SU-DHL-6 (cell line): ENCODE results near the gene CDNF.

Source experiments
- H2AFZ ChIP-seq: fragments of 200-600 bp; sonication (generic); 2 replicates; pipeline ENCODE4 v1.6.1; 2014; ENCODE audit warnings: low read depth, mild to moderate bottlenecking, moderate library complexity, mixed read lengths, antibody characterized with exemption, low read length; ENCODE audit not compliant: severe bottlenecking
- H3F3A ChIP-seq: fragments of 200-600 bp; shearing (Covaris generic); 2 replicates; pipeline ENCODE4 v1.6.0; 2016; ENCODE audit warnings: antibody characterized with exemption, mild to moderate bottlenecking; ENCODE audit not compliant: insufficient read depth
- H3K27ac ChIP-seq: fragments of 200-600 bp; sonication (generic); 2 replicates; pipeline ENCODE4 v1.5.1; 2016; ENCODE audit warnings: low read depth, mild to moderate bottlenecking, low read length, moderate library complexity, mixed read lengths
- H3K27me3 ChIP-seq: fragments of 200-600 bp; sonication (generic), shearing (Covaris generic); 2 replicates; pipeline ENCODE4 v1.6.0; 2014; ENCODE audit warnings: mild to moderate bottlenecking, low read length
- H3K36me3 ChIP-seq: fragments of 200-600 bp; sonication (generic); 2 replicates; pipeline ENCODE4 v1.6.1; 2014; ENCODE audit warnings: mild to moderate bottlenecking, low read length, mixed read lengths
- H3K4me2 ChIP-seq: fragments of 300-600, 200-600 bp; shearing (Covaris generic), sonication (generic); 2 replicates; pipeline ENCODE4 v1.6.0; 2014; ENCODE audit warnings: low read length, low read depth, mild to moderate bottlenecking; ENCODE audit not compliant: poor library complexity, severe bottlenecking
- H3K4me3 ChIP-seq: fragments of 200-600 bp; sonication (generic); 2 replicates; pipeline ENCODE4 v1.5.1; 2014; ENCODE audit warnings: antibody characterized with exemption, low read length, mild to moderate bottlenecking, mixed read lengths; ENCODE audit not compliant: insufficient read depth, poor library complexity, severe bottlenecking
- H3K79me2 ChIP-seq: fragments of 200-600 bp; sonication (generic); 2 replicates; pipeline ENCODE4 v1.6.1; 2014; ENCODE audit warnings: mild to moderate bottlenecking, low read length, moderate library complexity; ENCODE audit not compliant: insufficient read depth
- H3K9ac ChIP-seq: fragments of 200-600 bp; sonication (generic); 2 replicates; pipeline ENCODE4 v1.7.0; 2014; ENCODE audit warnings: mild to moderate bottlenecking, low read length
- H3K9me2 ChIP-seq: fragments of 200-600 bp; sonication (generic); replicated peaks from 2 replicates; pipeline ENCODE4 v1.6.1; 2014; ENCODE audit warnings: low read length; ENCODE audit not compliant: insufficient read depth
- H3K9me3 ChIP-seq: fragments of 200-600 bp; sonication (generic); 2 replicates; pipeline ENCODE4 v1.6.1; 2014; ENCODE audit warnings: low read length, mixed read lengths; ENCODE audit not compliant: insufficient read depth
- H4K20me1 ChIP-seq: fragments of 200-600 bp; sonication (generic); 2 replicates; pipeline ENCODE4 v1.6.1; 2014; ENCODE audit warnings: low read depth, mild to moderate bottlenecking, antibody characterized with exemption, low read length, moderate library complexity, mixed read lengths
- EZH2phosphoT487 ChIP-seq: fragments of 200-600 bp; sonication (generic), shearing (Covaris generic); conservative IDR thresholded peaks from 2 replicates; pipeline ENCODE4 v1.6.1; 2018; ENCODE audit warnings: mild to moderate bottlenecking, antibody characterized with exemption, low read length, moderate library complexity, mixed read lengths
- TF ChIP-seq, protein P1 (sequence below): fragments of 200-600 bp; sonication (generic); IDR thresholded peaks from one replicate; pipeline ENCODE4 v1.5.1; 2017; ENCODE audit warnings: antibody characterized with exemption, mild to moderate bottlenecking, low read length, moderate library complexity; ENCODE audit not compliant: insufficient read depth, poor library complexity, severe bottlenecking

Gene CDNF

DNA sequence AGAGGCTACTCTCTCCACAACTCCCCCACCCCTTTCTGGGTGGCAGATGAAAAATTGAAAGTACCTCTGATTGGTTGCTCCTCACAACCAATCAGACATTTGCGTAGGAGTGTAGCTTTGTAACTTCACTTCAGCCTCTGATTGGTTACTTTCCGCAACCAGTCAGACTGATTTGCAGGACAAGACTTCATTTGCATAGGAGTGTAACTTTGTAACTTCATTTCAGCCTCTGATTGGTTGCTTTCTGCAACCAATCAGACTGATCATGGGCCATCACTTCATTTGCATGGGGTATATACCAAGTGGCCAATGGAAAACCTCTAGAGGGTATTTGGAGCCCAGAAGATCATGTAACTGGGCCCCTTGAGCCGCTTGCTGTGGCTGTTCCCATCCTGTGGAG lies 25.6 kb downstream of the CDNF start:
- no peak overlapping the region for H2AFZ ChIP-seq
- no peaks in the 10 kb centered on the region for H3K9me3 ChIP-seq
- H3K36me3 ChIP-seq: no peaks in the 10 kb centered on the region
- H3K4me2 ChIP-seq: no peak overlapping the region
- no peak overlapping the region for H3K4me3 ChIP-seq
- TF ChIP-seq EZH2phosphoT487: no peak
- TF ChIP-seq, protein P1, sequence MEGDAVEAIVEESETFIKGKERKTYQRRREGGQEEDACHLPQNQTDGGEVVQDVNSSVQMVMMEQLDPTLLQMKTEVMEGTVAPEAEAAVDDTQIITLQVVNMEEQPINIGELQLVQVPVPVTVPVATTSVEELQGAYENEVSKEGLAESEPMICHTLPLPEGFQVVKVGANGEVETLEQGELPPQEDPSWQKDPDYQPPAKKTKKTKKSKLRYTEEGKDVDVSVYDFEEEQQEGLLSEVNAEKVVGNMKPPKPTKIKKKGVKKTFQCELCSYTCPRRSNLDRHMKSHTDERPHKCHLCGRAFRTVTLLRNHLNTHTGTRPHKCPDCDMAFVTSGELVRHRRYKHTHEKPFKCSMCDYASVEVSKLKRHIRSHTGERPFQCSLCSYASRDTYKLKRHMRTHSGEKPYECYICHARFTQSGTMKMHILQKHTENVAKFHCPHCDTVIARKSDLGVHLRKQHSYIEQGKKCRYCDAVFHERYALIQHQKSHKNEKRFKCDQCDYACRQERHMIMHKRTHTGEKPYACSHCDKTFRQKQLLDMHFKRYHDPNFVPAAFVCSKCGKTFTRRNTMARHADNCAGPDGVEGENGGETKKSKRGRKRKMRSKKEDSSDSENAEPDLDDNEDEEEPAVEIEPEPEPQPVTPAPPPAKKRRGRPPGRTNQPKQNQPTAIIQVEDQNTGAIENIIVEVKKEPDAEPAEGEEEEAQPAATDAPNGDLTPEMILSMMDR: no peak
- no peak overlapping the region for H3K9ac ChIP-seq
- no peaks in the 10 kb centered on the region for H3K79me2 ChIP-seq
- H4K20me1 ChIP-seq: no peaks in the 10 kb centered on the region
- no peak overlapping the region for H3K27ac ChIP-seq
- no peaks in the 10 kb centered on the region for H3K27me3 ChIP-seq
- H3K9me2 ChIP-seq: no peaks in the 10 kb centered on the region
- no peaks in the 10 kb centered on the region for H3F3A ChIP-seq

DNA sequence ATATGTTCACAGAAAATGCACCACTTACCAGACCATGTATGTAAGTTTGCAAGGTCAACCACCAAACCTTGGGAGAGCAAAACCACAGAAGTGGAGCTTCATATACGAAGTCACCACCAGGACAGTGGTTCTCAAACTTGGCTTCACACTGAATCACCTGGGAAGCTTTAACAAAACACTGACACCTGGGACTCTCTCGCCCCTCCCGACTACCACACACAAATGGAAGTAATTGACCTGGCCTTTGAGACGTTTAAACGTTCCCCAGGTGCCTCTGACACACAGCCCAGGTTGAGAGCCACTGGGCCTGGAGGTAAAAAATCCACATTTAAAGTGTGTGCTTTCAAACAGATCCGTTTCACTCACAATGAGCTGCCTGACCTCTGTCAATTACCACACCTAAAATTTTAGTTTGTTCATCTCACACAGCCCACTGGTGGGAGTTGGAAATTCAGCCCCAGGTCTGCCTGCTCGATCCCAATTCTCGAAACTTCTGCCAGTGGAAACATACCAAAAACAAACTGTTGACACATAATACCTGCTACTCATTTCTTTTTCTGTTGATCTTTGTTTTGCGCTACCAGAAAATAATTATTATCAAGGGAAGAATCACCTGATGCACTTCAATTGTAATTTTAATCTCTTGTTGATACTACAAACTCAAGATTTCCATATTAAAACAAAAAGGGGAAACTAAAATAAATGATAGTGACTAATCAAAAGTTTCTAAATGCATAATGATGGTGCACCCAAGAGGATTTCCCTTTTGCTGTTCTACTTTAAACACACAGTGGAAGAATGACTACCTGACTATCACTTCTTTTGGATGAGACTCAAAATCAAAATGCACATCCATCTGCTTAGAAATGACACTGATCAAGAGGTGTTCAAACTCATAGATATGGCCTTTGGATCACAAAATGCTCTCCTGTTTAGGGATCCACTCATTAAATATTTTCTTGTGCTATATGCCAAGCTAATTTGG lies 26.6 kb downstream of the CDNF start:
- Histone ChIP-seq H3K9ac (no peak overlapping the region), H3K27me3 (no peaks in the 10 kb centered on the region), H3K27ac (no peak overlapping the region)

DNA sequence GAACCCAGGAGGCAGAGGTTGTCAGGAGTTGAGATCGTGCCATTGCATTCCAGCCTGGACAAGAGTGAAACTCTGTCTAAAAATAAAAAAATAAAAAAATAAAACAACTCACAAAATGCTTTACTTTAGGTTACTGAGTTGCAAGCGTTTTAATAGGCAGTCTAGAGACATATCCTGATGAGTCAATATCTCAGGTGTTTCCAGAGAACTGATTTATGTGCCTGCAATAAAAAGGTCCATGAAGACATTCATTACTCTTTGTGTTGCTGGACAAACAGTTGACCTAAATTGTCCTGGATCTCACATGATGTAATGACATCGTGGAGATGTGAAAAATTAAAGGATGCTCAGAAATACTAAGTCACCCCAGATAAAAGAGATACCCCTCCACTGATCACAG lies 31.5 kb downstream of the CDNF start:
- TF ChIP-seq, protein P1: no peak
- no peak for TF ChIP-seq EZH2phosphoT487
- Histone ChIP-seq H3K9me2 (no peaks in the 10 kb centered on the region), H3K27me3 (no peaks in the 10 kb centered on the region), H3K9ac (no peak overlapping the region), H3K36me3 (no peaks in the 10 kb centered on the region), H3K4me3 (no peak overlapping the region), H3F3A (no peaks in the 10 kb centered on the region), H3K4me2 (no peak overlapping the region), H2AFZ (no peak overlapping the region), H4K20me1 (no peaks in the 10 kb centered on the region), H3K79me2 (no peaks in the 10 kb centered on the region), H3K27ac (no peak overlapping the region), H3K9me3 (no peaks in the 10 kb centered on the region)

More for the DNA sequence above, 26.6 kb downstream of the CDNF start:
- Histone ChIP-seq H3K4me3 (no peak overlapping the region), H3K4me2 (no peak overlapping the region), H4K20me1 (no peaks in the 10 kb centered on the region), H3K36me3 (no peaks in the 10 kb centered on the region), H3F3A (no peaks in the 10 kb centered on the region), H3K79me2 (no peaks in the 10 kb centered on the region), H2AFZ (no peak overlapping the region), H3K9me2 (no peaks in the 10 kb centered on the region), H3K9me3 (no peaks in the 10 kb centered on the region)
- TF ChIP-seq, protein P1: no peak
- TF ChIP-seq EZH2phosphoT487: no peak
